Measurements from ENCODE around the gene COX11.

COX11 gene

GRCh38 chr17:54945231-54945630, 23.2 kb downstream of the COX11 start:
- H3K9me3 ChIP-seq: no peaks in the 10 kb centered on the region
- H3K4me3 ChIP-seq (ENCODE audit: low read depth, low read length): no peak overlapping the region
- no peaks in the 10 kb centered on the region for H3K36me3 ChIP-seq
- no peaks in the 10 kb centered on the region for H3K27me3 ChIP-seq
- no peaks in the 10 kb centered on the region for H3K4me1 ChIP-seq
- TF ChIP-seq CTCF (IDR thresholded peaks at IDR 0.05; ENCODE audit: low read depth, low read length): no peak
- no peak for DNase-seq

DNA sequence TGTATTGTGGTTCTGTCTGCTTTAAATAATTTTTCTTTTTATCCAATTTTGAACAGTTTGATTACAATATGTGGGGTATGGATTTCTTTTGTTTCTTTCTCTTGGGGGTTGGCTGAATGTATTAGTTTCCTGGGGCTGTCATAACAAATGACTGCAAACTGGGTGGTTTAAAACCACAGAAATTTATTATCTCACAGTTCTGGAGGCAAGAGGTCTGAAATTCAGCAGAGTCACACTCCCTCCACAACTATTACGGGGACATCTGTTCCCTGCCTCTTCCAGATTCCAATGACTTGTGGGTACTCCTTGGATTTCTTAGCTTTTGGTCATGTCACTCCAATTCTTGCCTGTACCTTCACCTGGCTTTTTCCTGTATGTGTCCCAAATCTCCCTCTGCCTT, 23.7 kb downstream of the COX11 start:
- Histone ChIP-seq H3K27me3 (no peaks in the 10 kb centered on the region), H3K9me3 (no peaks in the 10 kb centered on the region), H3K4me1 (no peaks in the 10 kb centered on the region), H3K4me3 (ENCODE audit: low read depth, low read length) (no peak overlapping the region), H3K36me3 (no peaks in the 10 kb centered on the region)
- no peak for TF ChIP-seq CTCF (IDR thresholded peaks at IDR 0.05; ENCODE audit: low read depth, low read length)
- DNase-seq: no peak

- H3K36me3 ChIP-seq: no peaks in the 10 kb centered on the region
- H3K27me3 ChIP-seq: no peaks in the 10 kb centered on the region
Measured at GRCh38 chr17:54941285-54941684, 27.2 kb downstream of the COX11 start.

DNA sequence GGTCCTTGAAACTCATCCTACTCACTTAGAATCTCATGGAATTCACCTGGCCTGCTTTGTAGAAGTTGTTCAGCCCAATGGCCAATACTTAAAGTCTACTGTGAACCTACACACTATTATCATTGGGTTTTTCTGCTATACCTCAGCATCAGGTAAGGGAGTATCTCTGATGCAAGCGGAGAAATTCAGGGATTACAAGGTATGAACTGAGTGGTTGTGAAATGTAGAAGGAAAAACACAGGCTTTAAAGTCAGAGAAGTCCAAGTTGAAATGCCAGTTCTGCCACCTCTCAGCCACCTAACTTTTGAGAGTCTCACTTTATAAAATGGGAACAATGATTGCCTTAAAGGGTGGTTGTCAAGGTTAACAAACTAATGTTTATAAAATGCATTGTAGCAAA, 31.0 kb downstream of the COX11 start:
- no peaks in the 10 kb centered on the region; the same call in 1 of the 2 replicates for H3K4me1 ChIP-seq
- no peaks in the 10 kb centered on the region for H3K9me3 ChIP-seq
- H3K4me3 ChIP-seq (ENCODE audit: low read depth, low read length): no peak overlapping the region
- no peak for DNase-seq
- H3K27me3 ChIP-seq: no peaks in the 10 kb centered on the region
- no peak for TF ChIP-seq CTCF (IDR thresholded peaks at IDR 0.05; ENCODE audit: low read depth, low read length)
- H3K36me3 ChIP-seq: no peaks in the 10 kb centered on the region

More at GRCh38 chr17:54941285-54941684, 27.2 kb downstream of the COX11 start:
- TF ChIP-seq CTCF (IDR thresholded peaks at IDR 0.05; ENCODE audit: low read depth, low read length): no peak
- DNase-seq: no peak
- Histone ChIP-seq H3K9me3 (no peaks in the 10 kb centered on the region), H3K4me3 (ENCODE audit: low read depth, low read length) (no peak overlapping the region), H3K4me1 (no peaks in the 10 kb centered on the region; the same call in 1 of the 2 replicates)

- no peak for DNase-seq
- no peak for TF ChIP-seq CTCF (IDR thresholded peaks at IDR 0.05; ENCODE audit: low read depth, low read length)
- H3K4me3 ChIP-seq (ENCODE audit: low read depth, low read length): no peak overlapping the region
- no peaks in the 10 kb centered on the region for H3K36me3 ChIP-seq
- no peaks in the 10 kb centered on the region for H3K27me3 ChIP-seq
- no peaks in the 10 kb centered on the region; the same call in 1 of the 2 replicates for H3K4me1 ChIP-seq
- H3K9me3 ChIP-seq: no peaks in the 10 kb centered on the region
Measured at GRCh38 chr17:54937018-54937417, 31.4 kb downstream of the COX11 start.

DNA sequence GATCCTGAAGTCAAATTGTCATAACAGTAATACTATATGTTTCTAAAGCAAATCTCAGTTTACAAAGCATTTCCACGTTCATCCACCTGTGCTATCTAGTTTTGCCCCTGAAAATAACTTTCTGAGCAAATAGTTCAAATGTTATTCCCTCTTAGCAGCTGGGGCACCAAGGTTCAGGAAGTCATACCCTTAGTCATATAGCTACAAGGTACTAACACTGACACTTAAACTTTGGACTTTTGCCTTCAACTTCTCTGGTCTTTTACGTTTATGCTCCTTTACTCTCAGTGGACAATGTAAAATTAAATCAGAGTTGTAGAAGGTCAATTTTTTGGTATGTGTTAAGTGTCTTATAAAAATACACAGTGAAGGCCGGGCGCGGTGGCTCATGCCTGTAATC, 33.0 kb downstream of the COX11 start:
- H3K36me3 ChIP-seq: no peaks in the 10 kb centered on the region
- DNase-seq: no peak
- no peaks in the 10 kb centered on the region for H3K9me3 ChIP-seq
- H3K4me3 ChIP-seq (ENCODE audit: low read depth, low read length): no peak overlapping the region
- H3K4me1 ChIP-seq: no peaks in the 10 kb centered on the region; the same call in 1 of the 2 replicates
- TF ChIP-seq CTCF (IDR thresholded peaks at IDR 0.05; ENCODE audit: low read depth, low read length): no peak
- H3K27me3 ChIP-seq: no peaks in the 10 kb centered on the region

Data from BE2C (cell line).